Mesenchymal stem cell (in vitro differentiated cells and primary cell): Measurements from ENCODE around the gene COL6A5.

Experiments
- DNase-seq: peaks from one replicate; pipeline ENCODE4 v3.0.0-alpha.2; 2013
- H2AFZ ChIP-seq: one replicate; pipeline ENCODE4 v1.6.1; 2013; ENCODE audit warnings: low read depth, mild to moderate bottlenecking, control low read depth, inconsistent platforms, low read length, moderate library complexity
- H2AK5ac ChIP-seq: 2 replicates; pipeline ENCODE4 v1.6.1; 2013; ENCODE audit warnings: low read length, moderate library complexity, mild to moderate bottlenecking, inconsistent platforms; ENCODE audit not compliant: severe bottlenecking
- H2BK120ac ChIP-seq: one replicate; pipeline ENCODE4 v1.6.1; 2013; ENCODE audit warnings: low read depth, mild to moderate bottlenecking, inconsistent platforms, low read length, moderate library complexity
- H2BK12ac ChIP-seq, 2 experiments: one replicate each; pipeline ENCODE4 v1.6.1; 2013; ENCODE audit warnings: inconsistent platforms in 2 of 2, low read length in 2 of 2, mild to moderate bottlenecking in 2 of 2, moderate library complexity in 2 of 2, control low read depth in 1 of 2
- H2BK15ac ChIP-seq: one replicate; pipeline ENCODE4 v1.6.1; 2013; ENCODE audit warnings: mild to moderate bottlenecking, low read depth, inconsistent platforms; ENCODE audit not compliant: poor library complexity, severe bottlenecking
- H2BK5ac ChIP-seq: 2 replicates; pipeline ENCODE4 v1.6.1; 2013; ENCODE audit warnings: low read depth, mild to moderate bottlenecking, low read length, control low read depth, inconsistent platforms; ENCODE audit not compliant: poor library complexity, severe bottlenecking
- H3K14ac ChIP-seq, 2 experiments: one replicate each; pipeline ENCODE4 v1.6.1; 2013; ENCODE audit warnings: inconsistent platforms in 2 of 2, low read length in 2 of 2, control low read depth in 1 of 2, mild to moderate bottlenecking in 1 of 2, moderate library complexity in 1 of 2
- H3K18ac ChIP-seq, 2 experiments: one replicate each; pipeline ENCODE4 v1.6.1; 2013; ENCODE audit warnings: inconsistent platforms in 2 of 2, low read length in 2 of 2, control low read depth in 1 of 2, low read depth in 1 of 2, mild to moderate bottlenecking in 1 of 2
- H3K23ac ChIP-seq, 2 experiments: one replicate each; pipeline ENCODE4 v1.6.1; 2013; ENCODE audit warnings: inconsistent platforms in 2 of 2, low read length in 2 of 2, mild to moderate bottlenecking in 2 of 2, moderate library complexity in 2 of 2, control low read depth in 1 of 2
- H3K27ac ChIP-seq: 2 replicates; pipeline ENCODE4 v1.5.1; 2013; ENCODE audit warnings: mild to moderate bottlenecking, moderate library complexity, low read length, control low read depth, inconsistent platforms; ENCODE audit not compliant: poor library complexity, severe bottlenecking
- H3K27me3 ChIP-seq, 2 experiments: 2 replicates each; pipeline versions ENCODE4 v1.6.1 to v1.7.0; 2013; ENCODE audit warnings: low read length in 2 of 2, mild to moderate bottlenecking in 2 of 2, moderate library complexity in 2 of 2, control low read depth in 1 of 2, inconsistent platforms in 1 of 2; ENCODE audit not compliant: control insufficient read depth in 1 of 2, insufficient read depth in 1 of 2
- H3K36me3 ChIP-seq, 2 experiments: 2 replicates each; pipeline versions ENCODE4 v1.6.1 to v1.7.0; 2013; ENCODE audit warnings: low read length in 2 of 2, control low read depth in 1 of 2, inconsistent platforms in 1 of 2, low read depth in 1 of 2, mild to moderate bottlenecking in 1 of 2; ENCODE audit not compliant: insufficient read depth in 2 of 2, control insufficient read depth in 1 of 2
- H3K4ac ChIP-seq, 2 experiments: one replicate each; pipeline ENCODE4 v1.6.1; 2013; ENCODE audit warnings: inconsistent platforms in 2 of 2, low read length in 2 of 2, mild to moderate bottlenecking in 2 of 2, moderate library complexity in 2 of 2, control low read depth in 1 of 2, low read depth in 1 of 2
- H3K4me1 ChIP-seq: 2 replicates; pipeline ENCODE4 v1.6.1; 2013; ENCODE audit warnings: low read depth, low read length, control low read depth; ENCODE audit not compliant: control insufficient read depth, insufficient read depth
- H3K4me2 ChIP-seq: 2 replicates; pipeline ENCODE4 v1.6.1; 2013; ENCODE audit warnings: low read length, mild to moderate bottlenecking, inconsistent platforms; ENCODE audit not compliant: poor library complexity, severe bottlenecking
- H3K4me3 ChIP-seq, 2 experiments: 2 replicates each; pipeline versions ENCODE4 v1.5.1 to v1.7.0; 2013; ENCODE audit warnings: low read length in 2 of 2, mild to moderate bottlenecking in 2 of 2, control low read depth in 1 of 2, low read depth in 1 of 2; ENCODE audit not compliant: insufficient read depth in 1 of 2
- H3K79me1 ChIP-seq: replicated peaks from 2 replicates; pipeline ENCODE4 v1.6.1; 2013; ENCODE audit warnings: mild to moderate bottlenecking, control low read depth, low read length, inconsistent platforms; ENCODE audit not compliant: poor library complexity, severe bottlenecking
- H3K9ac ChIP-seq: 2 replicates; pipeline ENCODE4 v1.7.0; 2013; ENCODE audit warnings: mild to moderate bottlenecking, low read length, moderate library complexity
- H3K9me3 ChIP-seq: 2 replicates; pipeline ENCODE4 v1.7.0; 2013; ENCODE audit warnings: mild to moderate bottlenecking, low read length; ENCODE audit not compliant: control insufficient read depth
- H4K8ac ChIP-seq: one replicate; pipeline ENCODE4 v1.6.1; 2013; ENCODE audit warnings: inconsistent platforms, mild to moderate bottlenecking, low read length, moderate library complexity
- H4K91ac ChIP-seq: one replicate; pipeline ENCODE4 v1.6.1; 2013; ENCODE audit warnings: mild to moderate bottlenecking, low read length, inconsistent platforms
- WGBS: methylation state at CpG from one replicate; pipeline ENCODE4 v1.1.7; 2013; ENCODE audit warnings: mixed read lengths; 5-methylcytosine and 5-hydroxymethylcytosine counted together

The COL6A5 gene

GRCh38 chr3:130509008-130509407 lies 163.5 kb downstream of the COL6A5 start:
- Histone ChIP-seq H3K4me3 (peak overlapping the region in 1 of 2 experiments; percentile 38), H3K27ac (no peak overlapping the region), H3K4me2 (no peak overlapping the region), H3K36me3 (no peaks in the 10 kb centered on the region), H2BK12ac (no peak overlapping the region), H3K4ac (no peak overlapping the region), H4K91ac (no peak overlapping the region), H3K79me1 (no peaks in the 10 kb centered on the region), H2AFZ (no peak overlapping the region), H3K23ac (no peak overlapping the region), H3K9ac (peak overlapping the region; percentile 26), H3K14ac (no peak overlapping the region), H2BK120ac (no peak overlapping the region), H3K18ac (no peak overlapping the region), H3K9me3 (no peaks in the 10 kb centered on the region), H2BK15ac (no peak overlapping the region), H4K8ac (no peak overlapping the region), H2AK5ac (no peak overlapping the region), H3K27me3 (peaks cover 0 to 8% of the 10 kb centered on the region in 2 experiments), H3K4me1 (no peaks in the 10 kb centered on the region), H2BK5ac (no peak overlapping the region)
- WGBS, result 74% methylated on average over 6 of the region's 6 CpGs
- DNase-seq, result no peak

GRCh38 chr3:130514681-130515080 lies 169.2 kb downstream of the COL6A5 start:
- no peak overlapping the region for H2BK12ac ChIP-seq
- H3K14ac ChIP-seq, result no peak overlapping the region
- H3K4me2 ChIP-seq, result no peak overlapping the region
- no peak overlapping the region for H3K18ac ChIP-seq
- no peaks in the 10 kb centered on the region for H3K79me1 ChIP-seq
- H3K4me1 ChIP-seq, result peaks cover 7% of the 10 kb centered on the region
- no peaks in the 10 kb centered on the region for H3K36me3 ChIP-seq
- H2AFZ ChIP-seq, result no peak overlapping the region
- H4K8ac ChIP-seq, result no peak overlapping the region
- no peak overlapping the region for H3K4me3 ChIP-seq
- H2BK120ac ChIP-seq, result no peak overlapping the region
- H2BK5ac ChIP-seq, result no peak overlapping the region
- DNase-seq, result no peak
- WGBS, result 83% methylated on average over 1 of the region's 1 CpG
- no peak overlapping the region for H4K91ac ChIP-seq
- H3K4ac ChIP-seq, result no peak overlapping the region
- H3K27ac ChIP-seq, result no peak overlapping the region
- no peak overlapping the region for H3K23ac ChIP-seq
- no peaks in the 10 kb centered on the region for H3K9me3 ChIP-seq
- no peak overlapping the region for H2AK5ac ChIP-seq
- no peak overlapping the region for H2BK15ac ChIP-seq
- peaks cover 10 to 43% of the 10 kb centered on the region in 2 experiments for H3K27me3 ChIP-seq
- H3K9ac ChIP-seq, result no peak overlapping the region

GRCh38 chr3:130515755-130516154 lies 170.3 kb downstream of the COL6A5 start:
- H3K9ac ChIP-seq, result no peak overlapping the region
- no peak overlapping the region for H3K18ac ChIP-seq
- H2AFZ ChIP-seq, result no peak overlapping the region
- H2BK120ac ChIP-seq, result no peak overlapping the region
- no peak overlapping the region for H2BK12ac ChIP-seq
- H3K4me1 ChIP-seq, result peaks cover 7% of the 10 kb centered on the region
- no peak overlapping the region for H2BK15ac ChIP-seq
- no peak overlapping the region for H2AK5ac ChIP-seq
- no peak overlapping the region for H4K8ac ChIP-seq
- no peak overlapping the region for H3K4me3 ChIP-seq
- H3K23ac ChIP-seq, result no peak overlapping the region
- WGBS, result 87% methylated on average over 2 of the region's 2 CpGs
- H3K36me3 ChIP-seq, result no peaks in the 10 kb centered on the region
- no peak overlapping the region for H3K14ac ChIP-seq
- H3K4ac ChIP-seq, result no peak overlapping the region
- H3K27ac ChIP-seq, result no peak overlapping the region
- no peak overlapping the region for H2BK5ac ChIP-seq
- no peaks in the 10 kb centered on the region for H3K79me1 ChIP-seq
- H3K9me3 ChIP-seq, result no peaks in the 10 kb centered on the region
- DNase-seq, result no peak
- peaks cover 13 to 43% of the 10 kb centered on the region in 2 experiments for H3K27me3 ChIP-seq
- no peak overlapping the region for H3K4me2 ChIP-seq
- no peak overlapping the region for H4K91ac ChIP-seq

- Histone ChIP-seq H2BK12ac (no peak within 1 kb of the TSS), H3K79me1 (no peaks in the 10 kb centered on the region), H3K4me1 (peaks cover 7% of the 10 kb centered on the region), H2AFZ (no peak within 1 kb of the TSS), H2BK120ac (no peak within 1 kb of the TSS), H3K18ac (no peak within 1 kb of the TSS), H4K91ac (no peak within 1 kb of the TSS), H3K9ac (peak within 1 kb of the TSS; percentile 49), H3K27me3 (peaks cover 13 to 35% of the 10 kb centered on the region in 2 experiments), H2BK15ac (no peak within 1 kb of the TSS), H3K14ac (peak within 1 kb of the TSS in 1 of 2 experiments; percentile 20), H3K4me2 (peak within 1 kb of the TSS; percentile 58), H2BK5ac (no peak within 1 kb of the TSS), H2AK5ac (no peak within 1 kb of the TSS), H3K4ac (no peak within 1 kb of the TSS), H3K27ac (no peak within 1 kb of the TSS), H3K9me3 (no peaks in the 10 kb centered on the region), H3K23ac (peak within 1 kb of the TSS in 1 of 2 experiments; percentile 69), H3K4me3 (peak within 1 kb of the TSS in 1 of 2 experiments; percentile 79), H4K8ac (no peak within 1 kb of the TSS), H3K36me3 (no peaks in the 10 kb centered on the region)
- DNase-seq, result no peak
- 3% methylated on average over 34 of the region's 58 CpGs for WGBS
Observed at GRCh38 chr3:130516645-130517512, 171.4 kb downstream of the COL6A5 start, which contains the start of gene COL6A6. Gene COL6A6, plus strand, starts transcription at chr3:130517177. Its CDS starts 43,188 bp downstream, at chr3:130560365.
